Measurements from ENCODE around the gene ZNF208. TPM values are rescaled to one million over a fixed set of nuclear protein-coding genes. Genes with fewer than 3 reads are reported as not detected.

Gene ZNF208
- total RNA-seq, 1 donor from 2014 or later, result 5.6 TPM

GRCh38 chr19:21947775-21948174 is 63.0 kb downstream of the ZNF208 start:
- peaks cover 43% of the 10 kb centered on the region for H3K9me3 ChIP-seq

GRCh38 chr19:21940684-21941083 is 70.1 kb downstream of the ZNF208 start:
- TF ChIP-seq POLR2AphosphoS5 (IDR thresholded peaks at IDR 0.05; ENCODE audit: insufficient read depth in 1 of 2, low read depth in 1 of 2) (no peak), CTCF (IDR thresholded peaks at IDR 0.05) (no peak), POLR2A (IDR thresholded peaks at IDR 0.05) (no peak)
- no peak overlapping the region for H3K4me3 ChIP-seq
- H3K36me3 ChIP-seq, result no peaks in the 10 kb centered on the region
- no peaks in the 10 kb centered on the region for H3K4me1 ChIP-seq
- no peaks in the 10 kb centered on the region for H3K27me3 ChIP-seq
- no peak for DNase-seq (ENCODE audit: extremely low spot score in 2 of 2)
- intact Hi-C loops (cut with DNase I), result no loop called here
- H3K9me3 ChIP-seq, result peaks cover 3% of the 10 kb centered on the region
- H3K27ac ChIP-seq, result no peak overlapping the region

More at GRCh38 chr19:21947775-21948174, 63.0 kb downstream of the ZNF208 start:
- TF ChIP-seq CTCF (IDR thresholded peaks at IDR 0.05) (no peak), POLR2A (IDR thresholded peaks at IDR 0.05) (no peak), POLR2AphosphoS5 (IDR thresholded peaks at IDR 0.05; ENCODE audit: insufficient read depth in 1 of 2, low read depth in 1 of 2) (no peak)
- DNase-seq (ENCODE audit: extremely low spot score in 2 of 2), result no peak
- peaks cover 0 to 8% of the 10 kb centered on the region in 2 donors for H3K36me3 ChIP-seq
- H3K4me3 ChIP-seq, result peak overlapping the region in 1 of 2 donors; percentile 10
- no peak overlapping the region for H3K27ac ChIP-seq
- no peaks in the 10 kb centered on the region for H3K27me3 ChIP-seq
- intact Hi-C loops (cut with DNase I), result no loop called here
- H3K4me1 ChIP-seq, result no peaks in the 10 kb centered on the region

GRCh38 chr19:21934593-21934992 is 76.2 kb downstream of the ZNF208 start:
- Histone ChIP-seq H3K36me3 (no peaks in the 10 kb centered on the region), H3K27ac (no peak overlapping the region), H3K9me3 (peaks cover 3% of the 10 kb centered on the region), H3K27me3 (no peaks in the 10 kb centered on the region), H3K4me3 (no peak overlapping the region), H3K4me1 (no peaks in the 10 kb centered on the region)
- DNase-seq (ENCODE audit: extremely low spot score in 2 of 2), result no peak
- intact Hi-C loops (cut with DNase I), result loop anchor here (5.0 kb wide), 1 partner anchor 1248 kb away; no protein-coding TSS in a partner anchor
- no peak for TF ChIP-seq POLR2A (IDR thresholded peaks at IDR 0.05)
- TF ChIP-seq POLR2AphosphoS5 (IDR thresholded peaks at IDR 0.05; ENCODE audit: insufficient read depth in 1 of 2, low read depth in 1 of 2), result no peak
- TF ChIP-seq CTCF (IDR thresholded peaks at IDR 0.05), result no peak

GRCh38 chr19:21934131-21934530 is 76.6 kb downstream of the ZNF208 start:
- Histone ChIP-seq H3K27me3 (no peaks in the 10 kb centered on the region), H3K27ac (no peak overlapping the region), H3K36me3 (no peaks in the 10 kb centered on the region), H3K4me3 (no peak overlapping the region), H3K4me1 (no peaks in the 10 kb centered on the region), H3K9me3 (peaks cover 3% of the 10 kb centered on the region)
- no peak for TF ChIP-seq CTCF (IDR thresholded peaks at IDR 0.05)
- TF ChIP-seq POLR2AphosphoS5 (IDR thresholded peaks at IDR 0.05; ENCODE audit: insufficient read depth in 1 of 2, low read depth in 1 of 2), result no peak
- TF ChIP-seq POLR2A (IDR thresholded peaks at IDR 0.05), result no peak
- DNase-seq (ENCODE audit: extremely low spot score in 2 of 2), result no peak
- intact Hi-C loops (cut with DNase I), result loop anchor here (5.0 kb wide), 1 partner anchor 1248 kb away; no protein-coding TSS in a partner anchor

- H3K4me3 ChIP-seq, result no peak overlapping the region
- H3K27ac ChIP-seq, result no peak overlapping the region
- DNase-seq (ENCODE audit: extremely low spot score in 2 of 2), result peak; percentile 18 to 58
- no peaks in the 10 kb centered on the region for H3K27me3 ChIP-seq
- TF ChIP-seq POLR2A (IDR thresholded peaks at IDR 0.05) (no peak), POLR2AphosphoS5 (IDR thresholded peaks at IDR 0.05; ENCODE audit: insufficient read depth in 1 of 2, low read depth in 1 of 2) (no peak)
- H3K4me1 ChIP-seq, result no peaks in the 10 kb centered on the region
- H3K36me3 ChIP-seq, result no peaks in the 10 kb centered on the region
- intact Hi-C loops (cut with DNase I), result no loop called here
- no peaks in the 10 kb centered on the region for H3K9me3 ChIP-seq
Observed at GRCh38 chr19:21922276-21922675, 88.5 kb downstream of the ZNF208 start.
